ENCODE results near the gene NMT2.

NMT2 gene

GRCh38 chr10:15059914-15060313, 108.6 kb downstream of the NMT2 start:
- Histone ChIP-seq H3K27me3 (replicated peaks; ENCODE audit: insufficient read depth, low read length) (no peaks in the 10 kb centered on the region), H3K4me2 (ENCODE audit: low read depth, low read length) (no peak overlapping the region), H3K36me3 (replicated peaks; ENCODE audit: insufficient read depth, low read length) (no peaks in the 10 kb centered on the region), H3F3A (ENCODE audit: insufficient read depth, low read length) (no peaks in the 10 kb centered on the region), H3K9me3 (replicated peaks; ENCODE audit: insufficient read depth, low read length) (no peaks in the 10 kb centered on the region), H4K20me1 (ENCODE audit: insufficient read depth, low read length) (no peaks in the 10 kb centered on the region), H3K4me3 (ENCODE audit: low read length) (no peak overlapping the region), H3K79me2 (ENCODE audit: low read length) (no peaks in the 10 kb centered on the region), H3K9me2 (replicated peaks; ENCODE audit: insufficient read depth, low read length) (no peaks in the 10 kb centered on the region), H2AFZ (ENCODE audit: low read length) (no peak overlapping the region), H3K4me1 (ENCODE audit: low read length) (no peaks in the 10 kb centered on the region), H3K9ac (ENCODE audit: low read length) (no peak overlapping the region), H3K27ac (ENCODE audit: low read length) (no peak overlapping the region)
- no peak for TF ChIP-seq CTCF (IDR thresholded peaks at IDR 0.05; ENCODE audit: low read length)
- no peak for TF ChIP-seq EZH2phosphoT487 (IDR thresholded peaks at IDR 0.05; ENCODE audit: low read length)
- no peak for TF ChIP-seq EZH2 (optimal IDR thresholded peaks at IDR 0.05; ENCODE audit: low read depth, low read length)
- no peak for DNase-seq

GRCh38 chr10:15058689-15059088, 109.8 kb downstream of the NMT2 start:
- Histone ChIP-seq H3K79me2 (ENCODE audit: low read length) (no peaks in the 10 kb centered on the region), H3F3A (ENCODE audit: insufficient read depth, low read length) (no peaks in the 10 kb centered on the region), H3K27ac (ENCODE audit: low read length) (no peak overlapping the region), H3K9me2 (replicated peaks; ENCODE audit: insufficient read depth, low read length) (no peaks in the 10 kb centered on the region), H3K9ac (ENCODE audit: low read length) (no peak overlapping the region), H3K4me3 (ENCODE audit: low read length) (no peak overlapping the region), H3K27me3 (replicated peaks; ENCODE audit: insufficient read depth, low read length) (no peaks in the 10 kb centered on the region), H2AFZ (ENCODE audit: low read length) (no peak overlapping the region), H4K20me1 (ENCODE audit: insufficient read depth, low read length) (no peaks in the 10 kb centered on the region), H3K4me2 (ENCODE audit: low read depth, low read length) (no peak overlapping the region), H3K9me3 (replicated peaks; ENCODE audit: insufficient read depth, low read length) (no peaks in the 10 kb centered on the region), H3K36me3 (replicated peaks; ENCODE audit: insufficient read depth, low read length) (no peaks in the 10 kb centered on the region), H3K4me1 (ENCODE audit: low read length) (no peaks in the 10 kb centered on the region)
- DNase-seq = no peak
- no peak for TF ChIP-seq EZH2 (optimal IDR thresholded peaks at IDR 0.05; ENCODE audit: low read depth, low read length)
- TF ChIP-seq CTCF (IDR thresholded peaks at IDR 0.05; ENCODE audit: low read length) = no peak
- TF ChIP-seq EZH2phosphoT487 (IDR thresholded peaks at IDR 0.05; ENCODE audit: low read length) = no peak

All from MM.1S (cell line).